SK-N-MC (cell line): ENCODE data around the gene BACE1-AS.
"Not testable (repeated sequence)": the region's sequence is repeated elsewhere in the genome, so short reads cannot be mapped to it uniquely, and the experiment has no call there.

Experiments
- DNase-seq: peaks from one replicate; pipeline ENCODE4 v3.0.0-alpha.2; 2011; ENCODE audit warnings: low read depth, low spot score
- H3K27ac ChIP-seq: fragments of 200-600 bp; sonication (generic); 2 replicates; pipeline ENCODE4 v1.5.1; 2016; ENCODE audit warnings: mixed run types
- H3K36me3 ChIP-seq: fragments of 200-600 bp; sonication (generic); 2 replicates; pipeline ENCODE4 v1.6.1; 2017; ENCODE audit warnings: antibody characterized with exemption, low read length, mixed read lengths; ENCODE audit not compliant: insufficient read depth
- H3K4me3 ChIP-seq: fragments of 200-600 bp; sonication (generic); 2 replicates; pipeline ENCODE4 v1.5.1; 2016
- H3K9ac ChIP-seq: fragments of 200-600 bp; sonication (generic); 2 replicates; pipeline ENCODE4 v1.8.0; 2017; ENCODE audit warnings: mixed run types, mixed read lengths; ENCODE audit not compliant: insufficient read length
- H3K9me3 ChIP-seq: fragments of 200-600 bp; sonication (generic); 2 replicates; pipeline ENCODE4 v1.6.1; 2017; ENCODE audit warnings: low read depth, mild to moderate bottlenecking, antibody characterized with exemption, low read length, moderate library complexity, mixed read lengths
- EZH2 ChIP-seq: fragments of 200-600 bp; sonication (generic); IDR thresholded peaks from one replicate; pipeline ENCODE4 v1.6.1; 2017; ENCODE audit warnings: antibody characterized with exemption
- FOXP2 ChIP-seq: optimal IDR thresholded peaks from 2 replicates; pipeline ENCODE3; 2011; ENCODE audit warnings: mild to moderate bottlenecking, moderate library complexity; ENCODE audit not compliant: insufficient read depth; ENCODE audit errors: extremely low read length, control extremely low read depth
- POLR2AphosphoS5 ChIP-seq: IDR thresholded peaks from 2 replicates; pipeline ENCODE4 v1.6.1; 2012; ENCODE audit warnings: mild to moderate bottlenecking, low read depth, low read length, borderline replicate concordance

BACE1-AS gene

DNA sequence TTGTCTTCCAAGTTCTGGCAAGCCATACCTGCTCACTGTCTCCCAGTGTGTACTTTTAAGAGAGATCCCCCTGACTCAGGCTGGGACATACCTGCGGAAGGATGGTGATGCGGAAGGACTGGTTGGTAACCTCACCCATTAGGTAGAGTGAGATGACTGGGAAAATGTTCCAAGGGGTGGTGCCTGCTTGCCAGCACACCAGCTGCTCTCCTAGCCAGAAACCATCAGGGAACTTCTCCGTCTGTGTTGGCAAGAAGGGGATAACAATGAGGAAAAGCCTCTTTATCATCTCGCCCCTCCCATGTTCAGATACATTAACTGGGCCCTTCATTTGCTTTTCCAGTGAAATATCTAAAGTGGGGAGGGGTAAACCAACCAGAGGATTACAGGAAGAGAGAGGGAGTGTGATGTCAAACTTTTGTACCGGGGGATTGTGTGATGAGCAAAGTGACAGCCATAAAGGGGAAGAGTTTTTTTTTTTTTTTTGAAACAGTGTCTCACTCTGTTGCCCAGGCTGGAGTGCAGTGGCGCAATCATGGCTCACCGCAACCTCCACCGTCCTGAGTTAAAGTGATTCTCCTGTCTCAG, at the start of gene BACE1-AS:
BACE1-AS (plus strand) TSS at position 538 of the 588 bp plus-strand sequence.
- no peak within 1 kb of the TSS for H3K4me3 ChIP-seq
- H3K27ac ChIP-seq, result no peak within 1 kb of the TSS
- DNase-seq, result no peak
- H3K9ac ChIP-seq, result no peak within 1 kb of the TSS
- peaks cover 16% of the 10 kb centered on the region; the same call in 1 of the 2 replicates for H3K36me3 ChIP-seq
- no peaks in the 10 kb centered on the region for H3K9me3 ChIP-seq
- TF ChIP-seq POLR2AphosphoS5 (no peak), FOXP2 (no peak), EZH2 (no peak)

DNA sequence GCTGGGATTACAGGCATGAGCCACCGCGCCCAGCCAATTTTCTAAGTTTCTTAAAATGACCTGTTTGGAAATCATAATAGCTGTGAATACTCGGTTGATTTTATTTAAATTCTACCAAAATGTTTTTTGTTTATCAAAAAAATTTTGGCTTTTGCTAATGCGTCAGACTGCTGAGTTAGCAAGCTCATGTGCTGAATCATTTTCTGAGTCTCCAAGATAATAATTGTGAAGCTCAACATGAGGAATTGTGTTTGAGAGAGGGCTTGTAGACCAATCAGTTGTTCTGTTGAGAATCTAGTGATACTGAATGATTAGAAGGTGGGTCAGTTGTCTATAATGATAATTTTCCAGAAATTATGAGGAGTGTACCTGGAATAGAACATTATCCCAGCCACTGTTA, 42.8 kb upstream of the BACE1-AS start:
- no peak overlapping the region for H3K9ac ChIP-seq
- TF ChIP-seq EZH2, result no peak
- TF ChIP-seq POLR2AphosphoS5, result no peak
- no peak for TF ChIP-seq FOXP2
- DNase-seq, result no peak
- H3K4me3 ChIP-seq, result no peak overlapping the region
- H3K36me3 ChIP-seq, result peaks cover 52% of the 10 kb centered on the region
- H3K9me3 ChIP-seq, result no peaks in the 10 kb centered on the region
- H3K27ac ChIP-seq, result no peak overlapping the region

DNA sequence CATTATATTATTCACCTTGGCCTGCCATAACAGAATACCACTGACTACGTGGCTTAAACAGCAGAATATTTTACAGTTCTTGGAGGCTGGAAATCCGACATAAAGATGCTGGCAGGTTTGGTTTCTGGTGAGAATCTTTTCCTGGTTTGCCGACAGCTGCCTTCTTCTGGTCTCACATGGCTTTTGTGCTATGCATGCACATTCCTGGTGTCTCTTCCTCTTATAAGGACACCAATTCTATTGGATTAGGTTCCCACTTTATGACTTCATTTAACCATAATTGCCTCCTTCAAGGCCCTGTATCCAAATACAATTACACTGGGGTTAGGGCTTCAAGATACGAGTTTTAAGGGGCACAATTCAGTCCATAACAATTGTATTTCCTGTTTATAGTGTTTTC, 41.6 kb upstream of the BACE1-AS start:
- Histone ChIP-seq H3K27ac (no peak overlapping the region), H3K36me3 (peaks cover 44% of the 10 kb centered on the region), H3K9ac (no peak overlapping the region), H3K9me3 (no peaks in the 10 kb centered on the region), H3K4me3 (no peak overlapping the region)
- TF ChIP-seq FOXP2 (no peak), EZH2 (no peak), POLR2AphosphoS5 (no peak)
- no peak for DNase-seq

DNA sequence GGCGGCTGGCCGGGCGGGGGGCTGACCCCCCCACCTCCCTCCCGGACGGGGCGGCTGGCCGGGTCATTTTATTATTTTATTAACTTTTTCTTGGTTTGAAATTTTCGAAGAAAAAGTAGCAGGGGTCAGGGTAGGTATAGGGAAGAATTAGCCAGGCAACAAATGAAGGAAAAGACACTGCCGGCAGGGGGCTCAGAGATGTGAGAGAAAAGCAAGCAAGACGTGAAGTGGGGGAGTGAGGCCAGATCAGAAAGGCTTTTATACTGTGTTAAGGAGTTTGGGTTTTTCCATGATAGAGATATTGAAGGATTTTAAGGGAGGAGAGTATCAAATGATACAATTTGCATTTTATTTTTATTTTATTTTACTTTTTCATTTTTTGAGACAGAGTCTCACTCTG, 39.6 kb upstream of the BACE1-AS start:
- TF ChIP-seq EZH2 (no peak), FOXP2 (no peak), POLR2AphosphoS5 (no peak)
- no peak for DNase-seq
- no peak overlapping the region for H3K9ac ChIP-seq
- H3K4me3 ChIP-seq, result no peak overlapping the region
- no peaks in the 10 kb centered on the region for H3K9me3 ChIP-seq
- H3K36me3 ChIP-seq, result peaks cover 35% of the 10 kb centered on the region
- no peak overlapping the region for H3K27ac ChIP-seq

DNA sequence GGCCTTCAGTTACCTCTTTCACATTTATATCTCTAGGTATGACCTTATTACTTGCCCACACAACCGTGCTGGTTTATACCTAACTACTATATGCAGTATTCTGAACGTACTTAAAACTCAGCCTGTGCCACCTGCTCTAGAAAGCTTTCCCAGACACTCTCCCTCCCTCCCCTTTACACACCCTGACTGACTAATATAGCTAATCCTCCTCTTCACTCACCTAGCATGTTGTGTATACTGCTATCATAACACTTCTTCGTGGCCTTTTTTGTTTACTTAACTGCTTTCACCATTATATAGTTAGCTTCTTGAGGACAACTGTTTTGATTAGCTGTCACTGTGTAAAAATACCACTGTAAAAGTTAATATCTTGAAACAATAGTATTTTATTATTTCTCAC, 35.2 kb upstream of the BACE1-AS start:
- Histone ChIP-seq H3K27ac (no peak overlapping the region), H3K36me3 (peaks cover 24% of the 10 kb centered on the region), H3K4me3 (no peak overlapping the region), H3K9ac (no peak overlapping the region), H3K9me3 (no peaks in the 10 kb centered on the region)
- TF ChIP-seq FOXP2 (no peak), POLR2AphosphoS5 (no peak), EZH2 (no peak)
- no peak for DNase-seq

DNA sequence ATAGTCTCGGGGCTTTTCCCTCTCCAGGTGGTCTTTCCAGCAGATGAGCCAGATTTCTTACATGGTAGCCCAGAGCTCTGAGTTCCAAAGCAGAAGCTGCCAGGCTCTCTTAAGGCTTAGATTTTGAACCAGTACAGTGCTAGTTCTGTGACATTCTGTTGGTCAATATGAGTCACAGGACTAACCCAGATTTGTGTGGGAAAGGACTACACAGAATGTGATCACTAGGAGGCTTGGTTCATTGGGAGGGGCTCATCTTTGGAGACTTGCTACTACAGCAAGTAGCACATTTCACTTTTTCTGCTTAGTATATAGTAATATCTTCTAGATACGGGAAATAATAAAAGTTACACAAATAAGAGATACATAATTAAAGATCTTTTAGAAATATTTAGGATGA, 34.6 kb upstream of the BACE1-AS start:
- no peak overlapping the region for H3K9ac ChIP-seq
- no peak for TF ChIP-seq FOXP2
- no peak for TF ChIP-seq POLR2AphosphoS5
- TF ChIP-seq EZH2, result no peak

DNA sequence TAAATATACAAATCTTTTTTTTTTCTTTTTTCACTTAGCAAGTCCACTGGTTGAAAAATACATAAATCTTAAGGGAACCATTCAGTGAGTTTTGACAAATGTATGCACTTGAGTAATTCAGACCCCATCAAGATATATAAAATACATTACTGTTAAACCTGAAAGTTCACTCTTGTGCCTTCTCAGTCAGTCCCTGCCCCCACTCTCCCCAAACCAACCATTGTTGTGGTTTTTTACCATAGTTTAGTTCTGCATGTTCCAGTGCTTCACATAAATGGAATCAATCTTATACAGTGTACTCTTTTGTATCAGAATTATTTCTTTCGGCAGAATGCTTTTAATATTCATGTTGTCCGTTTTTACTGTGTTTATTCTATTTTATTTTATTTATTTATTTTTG, 32.6 kb upstream of the BACE1-AS start:
- no peak for DNase-seq

More for the DNA sequence above, 34.6 kb upstream of the BACE1-AS start:
- Histone ChIP-seq H3K9me3 (no peaks in the 10 kb centered on the region), H3K27ac (no peak overlapping the region), H3K4me3 (no peak overlapping the region), H3K36me3 (peaks cover 27% of the 10 kb centered on the region)
- DNase-seq, result no peak

DNA sequence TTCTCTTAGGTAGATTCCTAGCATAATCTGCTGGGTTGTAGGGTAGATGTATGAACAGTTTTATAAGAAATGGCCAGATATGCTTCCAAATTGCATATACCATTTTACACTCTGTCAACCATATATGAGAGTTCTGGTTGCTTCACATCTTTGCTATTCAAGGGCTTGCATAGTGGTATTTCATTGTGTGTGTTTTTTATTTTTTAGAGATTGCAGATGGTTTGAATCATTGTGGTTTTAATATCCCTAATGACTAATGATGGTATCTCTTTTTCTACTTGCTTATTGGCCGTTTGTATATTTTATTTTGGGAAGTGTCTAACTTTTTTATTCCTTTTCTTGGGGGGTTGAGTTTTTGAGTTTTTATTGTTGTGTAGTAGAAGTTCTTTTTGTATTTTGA, 31.7 kb upstream of the BACE1-AS start:
- Histone ChIP-seq H3K9ac (no peak overlapping the region), H3K36me3 (peaks cover 47% of the 10 kb centered on the region), H3K27ac (0 out of 2 replicates have a peak overlapping the region, but pooled peaks have one; percentile 53), H3K9me3 (no peaks in the 10 kb centered on the region), H3K4me3 (no peak overlapping the region)
- TF ChIP-seq EZH2 (no peak), POLR2AphosphoS5 (no peak), FOXP2 (no peak)
- DNase-seq, result no peak

More for the DNA sequence above, 32.6 kb upstream of the BACE1-AS start:
- no peaks in the 10 kb centered on the region for H3K9me3 ChIP-seq
- H3K9ac ChIP-seq, result no peak overlapping the region
- no peak overlapping the region for H3K27ac ChIP-seq
- no peak overlapping the region for H3K4me3 ChIP-seq
- TF ChIP-seq EZH2, result no peak
- no peak for TF ChIP-seq POLR2AphosphoS5
- no peak for TF ChIP-seq FOXP2
- peaks cover 42% of the 10 kb centered on the region for H3K36me3 ChIP-seq

DNA sequence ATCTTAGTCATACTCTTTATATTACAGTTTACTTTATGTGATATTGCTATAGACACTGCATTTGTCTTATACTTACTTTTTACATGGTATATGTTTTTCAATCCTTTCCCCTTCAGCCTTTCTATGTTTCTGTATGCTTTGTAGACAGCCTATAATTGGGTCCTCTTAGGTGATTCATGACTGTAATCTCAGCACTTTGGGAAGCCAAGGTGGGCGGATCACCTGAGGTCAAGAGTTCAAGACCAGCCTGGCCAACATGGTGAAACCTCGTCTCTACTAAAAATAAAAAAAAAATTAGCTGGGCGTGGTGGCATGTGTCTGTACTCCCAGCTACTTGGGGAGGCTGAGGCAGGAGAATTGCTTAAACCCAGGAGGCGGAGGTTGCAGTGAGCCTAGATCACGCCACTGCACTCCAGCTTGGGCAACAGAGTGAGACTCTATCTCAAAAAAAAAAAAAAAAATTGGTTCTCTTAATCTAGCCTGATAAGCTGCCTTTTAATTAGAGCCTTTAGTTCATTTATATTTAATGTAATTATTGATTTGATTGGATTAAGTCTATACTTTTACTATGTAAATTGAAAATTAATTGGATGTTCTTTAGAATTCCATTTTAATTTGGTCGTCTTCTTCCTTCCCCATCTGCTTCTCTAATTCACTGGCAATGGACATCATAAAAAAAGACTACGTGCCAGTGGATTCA, 26.4 kb upstream of the BACE1-AS start:
- not testable (repeated sequence) for H3K9ac ChIP-seq, H3K27ac ChIP-seq, H3K9me3 ChIP-seq, H3K4me3 ChIP-seq, DNase-seq
- H3K36me3 ChIP-seq, result peaks cover 39% of the 10 kb centered on the region
